Mucosa of stomach (tissue), 1 donor: ENCODE results near the gene ANKRD55.
"Not testable (repeated sequence)": the region's sequence is repeated elsewhere in the genome, so short reads cannot be mapped to it uniquely, and the experiment has no call there.

Source experiments
- H3K27me3 ChIP-seq: one replicate; pipeline ENCODE4 v1.7.0; 2013; ENCODE audit warnings: mild to moderate bottlenecking, low read length; ENCODE audit not compliant: control insufficient read depth, insufficient read depth
- H3K36me3 ChIP-seq: one replicate; pipeline ENCODE4 v1.7.0; 2013; ENCODE audit warnings: low read length; ENCODE audit not compliant: control insufficient read depth, insufficient read depth
- H3K4me1 ChIP-seq: one replicate; pipeline ENCODE4 v1.7.0; 2013; ENCODE audit warnings: mild to moderate bottlenecking, low read length; ENCODE audit not compliant: control insufficient read depth, insufficient read depth
- H3K4me3 ChIP-seq: one replicate; pipeline ENCODE4 v1.7.0; 2013; ENCODE audit warnings: low read length
- H3K9ac ChIP-seq: one replicate; pipeline ENCODE4 v1.7.0; 2013; ENCODE audit warnings: mild to moderate bottlenecking, low read length, moderate library complexity
- H3K9me3 ChIP-seq: one replicate; pipeline ENCODE4 v1.7.0; 2013; ENCODE audit warnings: mild to moderate bottlenecking, low read length, moderate library complexity; ENCODE audit not compliant: control insufficient read depth
- donor health status: Pancreatic carcinoma.

Gene ANKRD55

DNA sequence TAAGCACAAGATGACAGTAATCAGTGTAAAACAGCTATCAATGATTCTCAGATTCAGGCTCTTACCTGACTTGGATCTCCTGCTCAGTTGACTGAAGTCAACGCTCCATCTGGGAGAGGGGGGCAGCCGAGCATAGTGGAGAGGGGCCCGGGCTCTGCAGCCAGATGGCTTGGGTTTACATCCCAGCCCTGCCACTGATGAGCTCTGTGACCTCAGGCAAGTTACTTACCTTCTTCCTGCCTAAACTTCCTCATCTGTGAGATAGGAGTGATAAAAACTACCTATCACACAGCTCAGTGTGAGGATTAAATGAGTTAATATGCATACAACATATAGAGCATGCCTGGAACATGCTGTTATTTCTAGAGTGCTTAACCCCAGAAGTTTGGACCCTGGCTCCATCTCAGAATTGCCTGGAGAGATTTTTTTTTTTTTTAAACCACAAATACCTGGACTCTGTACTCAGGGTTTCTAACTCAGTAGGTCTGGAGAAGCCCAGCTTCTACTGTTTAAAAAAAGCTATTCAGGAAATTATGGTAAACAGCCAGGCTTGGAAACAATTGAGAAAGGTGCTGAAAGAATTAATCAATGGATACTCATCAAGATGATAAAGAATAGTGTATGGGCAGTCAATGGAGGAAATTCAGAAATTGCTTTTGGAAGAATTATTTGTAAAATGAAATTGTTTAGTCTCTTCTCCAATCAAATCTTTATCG, 72.2 kb downstream of the ANKRD55 start:
- Histone ChIP-seq H3K9ac (no peak overlapping the region), H3K36me3 (no peaks in the 10 kb centered on the region), H3K4me3 (no peak overlapping the region), H3K27me3 (peaks cover 5% of the 10 kb centered on the region), H3K4me1 (no peaks in the 10 kb centered on the region), H3K9me3 (no peaks in the 10 kb centered on the region)

GRCh38 chr5:56159521-56159947, 73.6 kb downstream of the ANKRD55 start:
- no peaks in the 10 kb centered on the region for H3K4me1 ChIP-seq
- no peak overlapping the region for H3K9ac ChIP-seq

GRCh38 chr5:56158331-56158960, 74.7 kb downstream of the ANKRD55 start:
- no peaks in the 10 kb centered on the region for H3K4me1 ChIP-seq
- H3K27me3 ChIP-seq = peaks cover 4% of the 10 kb centered on the region
- H3K4me3 ChIP-seq = no peak overlapping the region
- H3K9me3 ChIP-seq = no peaks in the 10 kb centered on the region
- H3K36me3 ChIP-seq = no peaks in the 10 kb centered on the region
- no peak overlapping the region for H3K9ac ChIP-seq

More at GRCh38 chr5:56159521-56159947, 73.6 kb downstream of the ANKRD55 start:
- H3K4me3 ChIP-seq = no peak overlapping the region
- H3K27me3 ChIP-seq = peaks cover 5% of the 10 kb centered on the region
- no peaks in the 10 kb centered on the region for H3K9me3 ChIP-seq
- H3K36me3 ChIP-seq = no peaks in the 10 kb centered on the region

- not testable (repeated sequence) for H3K9me3 ChIP-seq, H3K9ac ChIP-seq, H3K36me3 ChIP-seq, H3K4me1 ChIP-seq, H3K4me3 ChIP-seq, H3K27me3 ChIP-seq
These were observed 75.9 kb downstream of the ANKRD55 start for GRCh38 chr5:56157191-56157621.

GRCh38 chr5:56156585-56157190, 76.4 kb downstream of the ANKRD55 start:
- not testable (repeated sequence) for H3K4me3 ChIP-seq, H3K27me3 ChIP-seq, H3K9me3 ChIP-seq, H3K36me3 ChIP-seq, H3K9ac ChIP-seq, H3K4me1 ChIP-seq

- Histone ChIP-seq H3K9me3 (no peaks in the 10 kb centered on the region), H3K36me3 (no peaks in the 10 kb centered on the region), H3K27me3 (no peaks in the 10 kb centered on the region), H3K4me1 (no peaks in the 10 kb centered on the region), H3K9ac (no peak overlapping the region), H3K4me3 (no peak overlapping the region)
These were observed 77.0 kb downstream of the ANKRD55 start for GRCh38 chr5:56155992-56156584.

GRCh38 chr5:56154732-56155484, 78.2 kb downstream of the ANKRD55 start:
- no peaks in the 10 kb centered on the region for H3K4me1 ChIP-seq
- no peaks in the 10 kb centered on the region for H3K27me3 ChIP-seq
- H3K4me3 ChIP-seq = no peak overlapping the region
- H3K36me3 ChIP-seq = no peaks in the 10 kb centered on the region
- H3K9me3 ChIP-seq = no peaks in the 10 kb centered on the region
- H3K9ac ChIP-seq = no peak overlapping the region

DNA sequence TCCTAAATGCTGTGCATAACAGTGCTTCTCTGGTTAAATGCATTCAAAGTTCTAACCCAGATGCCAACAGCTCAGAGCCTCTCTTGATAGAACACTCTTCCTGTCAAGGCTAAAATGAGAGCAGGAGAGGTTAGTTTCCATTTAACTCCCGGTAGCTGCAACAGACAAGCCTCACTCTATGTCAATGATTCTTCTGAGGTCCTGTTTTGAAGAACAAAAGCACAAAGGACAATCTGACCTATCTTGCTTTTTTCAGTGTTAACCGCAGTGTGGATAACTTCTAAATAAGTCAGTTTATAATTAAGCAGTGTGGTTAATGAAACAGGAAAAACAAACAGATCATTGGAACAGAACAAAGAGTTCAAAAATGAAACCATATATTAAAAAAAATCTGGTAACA, 80.7 kb downstream of the ANKRD55 start:
- Histone ChIP-seq H3K27me3 (no peaks in the 10 kb centered on the region), H3K4me1 (no peaks in the 10 kb centered on the region), H3K9ac (no peak overlapping the region), H3K36me3 (no peaks in the 10 kb centered on the region), H3K4me3 (no peak overlapping the region), H3K9me3 (no peaks in the 10 kb centered on the region)

DNA sequence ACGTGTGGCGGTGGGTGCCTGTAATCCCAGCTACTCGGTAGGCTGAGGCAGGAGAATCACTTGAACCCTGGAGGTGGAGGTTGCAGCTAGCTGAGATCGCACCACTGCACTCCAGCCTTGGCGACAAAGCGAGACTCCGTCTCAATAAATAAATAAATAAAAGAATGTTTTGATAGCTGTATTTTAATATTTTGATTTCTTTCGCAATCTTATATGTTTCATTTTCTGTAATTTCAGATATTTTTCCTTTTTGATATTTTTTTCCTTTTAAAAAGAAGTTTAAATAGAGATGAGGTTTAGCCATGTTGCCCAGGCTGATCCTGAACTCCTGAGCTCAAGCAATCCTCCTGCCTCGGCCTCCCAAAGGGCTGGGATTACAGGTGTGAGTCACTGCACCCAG, 82.4 kb downstream of the ANKRD55 start:
- not testable (repeated sequence) for H3K4me1 ChIP-seq, H3K4me3 ChIP-seq, H3K9ac ChIP-seq, H3K36me3 ChIP-seq, H3K27me3 ChIP-seq, H3K9me3 ChIP-seq

DNA sequence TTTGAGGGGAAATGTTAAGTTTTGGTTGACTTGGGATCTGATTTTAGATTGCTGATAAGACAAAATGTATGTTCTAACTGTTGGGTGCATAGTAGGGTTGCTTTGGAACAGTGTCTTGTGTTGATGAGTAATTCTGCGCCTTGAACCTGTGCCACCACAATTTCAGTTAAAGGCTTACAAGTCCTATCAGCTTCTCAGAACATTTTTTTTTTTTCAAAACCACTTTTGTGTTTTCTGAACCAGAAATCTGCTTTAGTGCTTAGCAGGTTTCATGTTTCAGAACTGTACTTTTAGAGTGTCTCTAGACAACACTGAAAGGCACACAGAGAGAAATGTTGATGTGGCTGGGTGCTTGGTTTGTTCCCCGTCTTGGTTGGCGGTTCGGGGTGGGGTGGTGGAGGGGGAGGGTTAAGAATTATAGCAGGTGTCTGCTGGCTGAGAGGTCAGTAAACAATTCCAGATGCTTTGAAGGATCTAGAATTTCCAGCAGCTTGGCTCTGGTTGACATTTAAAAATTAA, 84.6 kb downstream of the ANKRD55 start:
- Histone ChIP-seq H3K9me3 (no peaks in the 10 kb centered on the region), H3K27me3 (no peaks in the 10 kb centered on the region), H3K4me3 (no peak overlapping the region), H3K4me1 (no peaks in the 10 kb centered on the region), H3K36me3 (no peaks in the 10 kb centered on the region), H3K9ac (no peak overlapping the region)

DNA sequence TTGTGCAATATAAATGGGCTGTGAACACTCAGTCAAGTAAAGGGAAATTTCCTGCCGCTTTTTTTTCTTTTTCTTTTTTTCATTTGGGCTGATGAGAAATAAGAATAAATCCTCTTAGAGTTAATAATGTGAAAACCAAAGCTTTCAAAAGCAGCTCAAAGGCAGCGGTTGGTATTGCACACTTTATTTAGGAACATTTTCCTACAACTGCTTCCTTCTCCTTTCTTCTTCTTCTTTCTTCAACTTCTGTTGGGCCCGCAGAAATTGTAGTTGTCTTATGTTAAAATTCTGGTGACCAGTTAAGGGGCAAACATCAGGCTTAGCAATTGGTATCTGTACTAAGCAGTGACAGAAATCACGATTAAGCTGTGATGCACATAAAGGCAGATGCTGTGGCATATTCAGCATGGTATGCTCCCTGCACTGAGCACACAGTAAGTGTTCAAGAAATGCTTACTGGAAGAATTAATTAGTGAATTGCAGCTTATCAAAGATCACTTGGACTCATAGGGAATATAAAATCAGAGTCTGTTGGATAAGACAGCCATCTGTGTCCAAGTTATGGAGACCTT, 85.4 kb downstream of the ANKRD55 start:
- no peaks in the 10 kb centered on the region for H3K9me3 ChIP-seq
- no peaks in the 10 kb centered on the region for H3K27me3 ChIP-seq
- H3K36me3 ChIP-seq = no peaks in the 10 kb centered on the region
- H3K9ac ChIP-seq = no peak overlapping the region
- no peaks in the 10 kb centered on the region for H3K4me1 ChIP-seq
- H3K4me3 ChIP-seq = no peak overlapping the region
